GM12801 (cell line): ENCODE results near the gene TTC22.

ENCODE experiments used
- TF ChIP-seq, protein P1 (sequence below): IDR thresholded peaks from one replicate; pipeline ENCODE4 v1.5.1; 2011; ENCODE audit warnings: control low read depth; ENCODE audit not compliant: insufficient read length; ENCODE audit errors: extremely low read depth

Gene TTC22

DNA sequence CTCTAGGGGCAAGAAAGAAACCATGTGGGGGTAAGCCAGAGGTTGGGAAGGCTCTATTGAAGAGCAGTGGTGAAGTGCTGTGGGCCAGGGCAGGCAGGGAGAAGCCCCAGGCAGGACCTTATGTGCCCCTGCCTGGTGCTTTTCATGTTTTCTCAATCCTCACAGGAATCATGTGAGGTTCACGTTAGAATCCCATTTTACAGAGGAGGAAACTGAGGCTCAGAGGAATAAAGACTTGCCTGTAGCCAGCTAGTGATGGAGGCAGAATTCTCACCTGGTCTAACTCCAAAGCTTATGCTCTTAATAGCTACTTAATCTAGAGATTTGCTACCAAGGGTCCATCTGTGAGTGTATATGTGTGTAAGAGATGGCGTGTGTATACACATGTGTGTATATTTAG lies 4.2 kb downstream of the TTC22 start:
- TF ChIP-seq, protein P1, sequence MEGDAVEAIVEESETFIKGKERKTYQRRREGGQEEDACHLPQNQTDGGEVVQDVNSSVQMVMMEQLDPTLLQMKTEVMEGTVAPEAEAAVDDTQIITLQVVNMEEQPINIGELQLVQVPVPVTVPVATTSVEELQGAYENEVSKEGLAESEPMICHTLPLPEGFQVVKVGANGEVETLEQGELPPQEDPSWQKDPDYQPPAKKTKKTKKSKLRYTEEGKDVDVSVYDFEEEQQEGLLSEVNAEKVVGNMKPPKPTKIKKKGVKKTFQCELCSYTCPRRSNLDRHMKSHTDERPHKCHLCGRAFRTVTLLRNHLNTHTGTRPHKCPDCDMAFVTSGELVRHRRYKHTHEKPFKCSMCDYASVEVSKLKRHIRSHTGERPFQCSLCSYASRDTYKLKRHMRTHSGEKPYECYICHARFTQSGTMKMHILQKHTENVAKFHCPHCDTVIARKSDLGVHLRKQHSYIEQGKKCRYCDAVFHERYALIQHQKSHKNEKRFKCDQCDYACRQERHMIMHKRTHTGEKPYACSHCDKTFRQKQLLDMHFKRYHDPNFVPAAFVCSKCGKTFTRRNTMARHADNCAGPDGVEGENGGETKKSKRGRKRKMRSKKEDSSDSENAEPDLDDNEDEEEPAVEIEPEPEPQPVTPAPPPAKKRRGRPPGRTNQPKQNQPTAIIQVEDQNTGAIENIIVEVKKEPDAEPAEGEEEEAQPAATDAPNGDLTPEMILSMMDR, result no peak

DNA sequence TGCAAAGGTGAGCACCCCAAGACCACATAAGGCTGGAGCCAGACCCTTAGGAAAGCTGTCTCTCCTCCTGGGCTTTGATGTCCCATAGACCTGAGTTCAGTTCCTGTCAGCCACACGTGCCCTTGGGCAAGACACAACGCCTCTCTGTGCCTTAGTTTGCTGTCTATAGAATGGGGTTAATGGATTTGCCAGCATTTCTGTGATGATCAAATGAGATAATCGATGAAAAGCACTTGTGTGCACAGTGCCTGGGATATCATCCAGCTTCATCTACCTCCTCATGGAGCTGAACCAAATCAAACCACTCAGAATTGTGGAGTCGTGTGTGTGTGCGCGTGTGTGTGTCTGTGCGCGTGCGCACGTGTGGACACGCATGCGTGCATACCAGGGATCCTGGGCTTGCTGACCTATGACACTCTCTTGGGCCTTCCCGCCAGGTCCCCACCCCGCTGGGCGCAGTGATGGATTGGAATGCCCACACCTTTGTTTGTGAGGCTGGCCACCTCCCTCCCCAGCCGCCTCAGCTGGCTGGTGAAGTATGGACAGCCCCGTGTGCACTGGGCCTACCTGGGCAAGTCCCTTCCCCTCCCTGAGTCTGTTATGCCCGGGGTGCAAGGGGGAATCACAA lies 5.2 kb downstream of the TTC22 start:
- TF ChIP-seq, protein P1, result no peak

DNA sequence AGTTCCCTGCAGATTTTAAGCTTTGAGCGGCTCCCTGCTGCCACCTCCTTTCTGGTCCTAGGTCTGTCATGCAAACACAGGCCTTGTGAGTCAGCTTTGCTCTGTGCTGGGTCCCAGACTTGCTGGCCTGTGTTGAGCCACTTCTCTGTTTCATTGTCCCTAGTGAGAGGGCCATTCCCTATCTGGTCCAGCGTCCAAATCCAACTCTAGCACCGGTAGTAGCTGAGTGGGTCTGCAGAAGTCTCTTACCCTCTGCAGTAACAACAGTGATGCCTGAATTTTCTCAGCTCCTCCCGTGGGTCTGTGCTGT lies 5.8 kb downstream of the TTC22 start:
- TF ChIP-seq, protein P1, result no peak

DNA sequence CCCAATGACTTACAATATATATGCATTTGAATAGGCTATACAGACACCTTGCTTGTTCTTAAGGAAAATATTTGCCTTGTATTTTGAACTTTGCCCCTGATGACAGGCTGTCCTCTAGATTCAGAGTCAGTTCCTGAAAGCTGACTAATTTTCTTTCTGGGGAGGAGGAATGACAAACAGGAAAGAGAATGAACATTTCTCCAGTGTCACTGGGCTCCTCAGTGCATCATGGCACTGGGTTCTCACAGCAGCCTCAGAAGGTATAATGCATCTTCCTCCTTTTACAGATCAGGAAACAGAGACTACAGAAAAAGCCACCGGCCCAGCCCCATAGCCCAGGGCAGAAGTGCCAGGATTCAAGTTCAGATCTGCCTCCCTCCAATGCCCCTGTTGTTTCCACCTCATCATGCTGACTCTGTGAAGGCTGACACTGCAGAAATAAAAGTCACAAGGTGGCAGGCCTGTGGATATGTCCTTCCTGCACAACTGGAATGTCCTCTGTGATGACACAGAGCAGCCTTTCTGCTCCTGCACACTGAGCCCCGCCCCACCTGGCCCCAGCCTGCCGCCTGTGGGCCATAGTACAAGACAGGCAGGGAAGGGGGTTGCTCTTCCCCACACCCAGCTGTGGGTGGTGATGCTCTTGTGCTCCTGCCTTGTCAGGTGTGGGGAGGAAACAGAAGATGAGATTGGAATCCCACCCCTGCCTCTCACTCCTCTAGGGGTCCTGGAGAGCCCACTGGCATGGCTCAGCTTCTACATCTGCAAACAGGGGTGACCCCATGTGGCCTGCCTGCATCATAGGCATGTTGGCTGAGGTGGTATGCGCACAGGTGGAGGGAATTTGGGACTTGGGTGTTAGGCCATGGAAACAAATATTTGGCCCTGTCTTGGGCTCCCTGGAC lies 6.4 kb downstream of the TTC22 start:
- TF ChIP-seq, protein P1, result no peak

DNA sequence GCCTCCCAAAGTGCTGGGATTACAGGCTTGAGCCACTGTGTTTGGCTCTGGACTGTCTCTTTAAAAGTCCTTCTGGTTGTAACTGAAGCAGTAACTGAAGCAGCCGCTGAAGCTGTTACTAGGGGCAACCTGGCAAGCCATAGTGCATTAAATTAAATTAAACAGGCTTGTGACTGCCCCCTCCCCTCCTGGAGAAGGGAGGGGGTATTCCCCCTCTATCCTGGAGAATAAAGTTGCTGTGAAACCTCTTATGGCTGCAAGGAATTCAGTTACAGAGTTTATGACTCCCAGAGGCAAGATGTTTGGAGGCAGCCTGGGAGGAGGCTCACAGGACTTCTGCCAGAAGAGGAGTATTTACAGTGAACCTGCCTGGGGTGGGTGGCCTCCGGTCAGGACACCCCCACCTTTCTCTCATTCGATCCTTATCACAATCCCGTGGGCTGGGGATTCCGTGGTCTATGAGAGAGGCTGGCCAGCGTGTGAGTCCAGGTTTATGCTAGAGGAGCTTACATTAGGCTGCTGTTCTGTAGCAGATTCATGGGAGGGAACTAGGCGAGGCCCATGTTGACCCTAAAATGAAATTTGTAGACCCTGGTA lies 8.3 kb downstream of the TTC22 start:
- TF ChIP-seq, protein P1, result no peak

DNA sequence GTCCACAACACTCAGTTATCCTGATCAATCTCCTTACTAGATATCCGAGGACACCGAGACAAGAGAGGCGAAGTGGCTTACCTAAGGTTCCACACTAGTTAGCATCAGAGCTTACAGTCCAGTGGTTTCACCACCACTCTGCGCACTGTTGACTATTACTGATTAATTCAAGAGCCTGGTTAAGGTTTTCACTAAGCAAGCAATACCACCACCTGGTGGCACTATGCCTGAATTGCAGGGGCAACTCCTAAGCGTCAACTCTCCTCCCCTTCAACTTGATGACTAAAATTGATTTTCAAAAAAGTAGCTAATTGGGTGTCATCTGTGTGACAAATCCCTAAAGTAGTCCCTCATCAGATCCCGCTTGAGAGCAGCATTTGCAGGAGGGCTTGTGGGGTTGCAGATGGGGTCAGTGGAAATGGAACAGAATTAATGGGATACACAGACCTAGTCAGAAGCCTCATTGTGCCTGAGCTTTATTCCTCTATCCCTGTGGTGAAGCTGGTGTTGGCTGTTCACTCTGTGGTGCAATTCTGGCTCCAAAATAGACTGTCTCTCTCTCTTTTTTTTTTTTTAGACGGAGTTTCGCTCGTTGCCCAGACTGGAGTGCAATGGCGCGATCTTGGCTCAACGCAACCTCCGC lies 9.1 kb downstream of the TTC22 start:
- TF ChIP-seq, protein P1, result no peak

DNA sequence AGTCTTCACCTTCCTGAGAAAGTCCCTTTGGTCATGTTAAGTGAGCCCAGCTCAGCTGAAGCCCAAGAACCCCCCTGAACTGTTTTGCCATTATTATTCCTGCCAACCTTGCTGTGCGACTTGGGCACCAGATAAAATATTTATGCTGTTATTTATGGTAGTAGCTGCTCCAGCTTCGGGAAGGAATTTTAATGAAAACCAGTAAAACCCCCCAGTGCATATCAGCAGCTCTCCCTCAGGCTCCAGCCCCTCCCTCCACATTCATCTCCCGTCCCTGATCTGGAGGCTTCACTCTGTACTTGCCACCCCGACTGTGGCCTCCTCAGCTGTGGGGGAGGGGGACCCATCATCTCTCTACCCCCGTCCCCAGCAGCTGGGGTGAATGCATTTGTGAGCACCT lies 12.7 kb downstream of the TTC22 start:
- TF ChIP-seq, protein P1, result no peak
